ENCODE measurements around the gene TUT4. TPM values are rescaled to one million over a fixed set of nuclear protein-coding genes. Genes with fewer than 3 reads are reported as not detected.

TUT4 gene
- total RNA-seq, 2 experiments from 2014 or later, result 68.1 to 71.8 TPM

- no peaks in the 10 kb centered on the region for H3K9me3 Mint-ChIP-seq
- H3K27me3 Mint-ChIP-seq, result no peaks in the 10 kb centered on the region
- CTCF ChIA-PET, result interaction anchor here (0.6 kb wide), 1 partner anchor 224 kb away, joined by 3 read pairs; no protein-coding TSS in a partner anchor
- H3K36me3 Mint-ChIP-seq (ENCODE audit: low read depth), result peaks cover 23% of the 10 kb centered on the region
- no peak for DNase-seq
- H3K4me1 Mint-ChIP-seq, result no peaks in the 10 kb centered on the region
- H3K27ac Mint-ChIP-seq, result no peak overlapping the region
- no peak overlapping the region for H3K4me3 Mint-ChIP-seq
- POLR2A ChIA-PET, result no interaction called here
Measured at GRCh38 chr1:52473039-52473438, 79.9 kb downstream of the TUT4 start.

- no peak overlapping the region for H3K27ac Mint-ChIP-seq
- no peak overlapping the region for H3K4me3 Mint-ChIP-seq
- no peaks in the 10 kb centered on the region for H3K9me3 Mint-ChIP-seq
- no peaks in the 10 kb centered on the region for H3K4me1 Mint-ChIP-seq
- ChIA-PET CTCF (no interaction called here), POLR2A (no interaction called here)
- peaks cover 22% of the 10 kb centered on the region for H3K36me3 Mint-ChIP-seq (ENCODE audit: low read depth)
- no peak for DNase-seq
- no peaks in the 10 kb centered on the region for H3K27me3 Mint-ChIP-seq
Measured at GRCh38 chr1:52472384-52472783, 80.5 kb downstream of the TUT4 start.

GRCh38 chr1:52469108-52469507 lies 83.8 kb downstream of the TUT4 start:
- POLR2A ChIA-PET, result no interaction called here
- Mint-ChIP-seq H3K27ac (no peak overlapping the region), H3K4me1 (no peaks in the 10 kb centered on the region), H3K36me3 (ENCODE audit: low read depth) (peaks cover 20% of the 10 kb centered on the region), H3K27me3 (no peaks in the 10 kb centered on the region), H3K4me3 (no peak overlapping the region), H3K9me3 (no peaks in the 10 kb centered on the region)
- CTCF ChIA-PET, result no interaction called here
- DNase-seq, result no peak

GRCh38 chr1:52463891-52464290 lies 89.0 kb downstream of the TUT4 start:
- H3K9me3 Mint-ChIP-seq, result no peaks in the 10 kb centered on the region
- ChIA-PET POLR2A (interaction anchor here (1.0 kb wide), 1 partner anchor 89 kb away, joined by 3 read pairs; the partner anchor contains the start of gene TUT4), CTCF (no interaction called here)
- no peak overlapping the region for H3K27ac Mint-ChIP-seq
- no peaks in the 10 kb centered on the region for H3K27me3 Mint-ChIP-seq
- no peak overlapping the region for H3K4me3 Mint-ChIP-seq
- DNase-seq, result no peak
- H3K4me1 Mint-ChIP-seq, result no peaks in the 10 kb centered on the region
- peaks cover 22% of the 10 kb centered on the region for H3K36me3 Mint-ChIP-seq (ENCODE audit: low read depth)

- H3K36me3 Mint-ChIP-seq (ENCODE audit: low read depth), result peaks cover 24% of the 10 kb centered on the region
Measured at GRCh38 chr1:52461821-52462220, 91.1 kb downstream of the TUT4 start.

GRCh38 chr1:52460694-52461093 lies 92.2 kb downstream of the TUT4 start:
- no peak overlapping the region for H3K4me3 Mint-ChIP-seq
- H3K27ac Mint-ChIP-seq, result no peak overlapping the region
- peaks cover 4% of the 10 kb centered on the region for H3K4me1 Mint-ChIP-seq
- no peak for DNase-seq
- ChIA-PET CTCF (no interaction called here), POLR2A (no interaction called here)
- H3K36me3 Mint-ChIP-seq (ENCODE audit: low read depth), result peaks cover 28% of the 10 kb centered on the region
- H3K27me3 Mint-ChIP-seq, result no peaks in the 10 kb centered on the region
- H3K9me3 Mint-ChIP-seq, result no peaks in the 10 kb centered on the region

More at GRCh38 chr1:52461821-52462220, 91.1 kb downstream of the TUT4 start:
- ChIA-PET CTCF (no interaction called here), POLR2A (no interaction called here)
- no peak overlapping the region for H3K27ac Mint-ChIP-seq
- no peak for DNase-seq
- peaks cover 4% of the 10 kb centered on the region for H3K4me1 Mint-ChIP-seq
- no peaks in the 10 kb centered on the region for H3K9me3 Mint-ChIP-seq
- no peaks in the 10 kb centered on the region for H3K27me3 Mint-ChIP-seq
- H3K4me3 Mint-ChIP-seq, result no peak overlapping the region

GRCh38 chr1:52455686-52456085 lies 97.2 kb downstream of the TUT4 start:
- CTCF ChIA-PET, result no interaction called here
- H3K27me3 Mint-ChIP-seq, result no peaks in the 10 kb centered on the region
- H3K36me3 Mint-ChIP-seq (ENCODE audit: low read depth), result peaks cover 36% of the 10 kb centered on the region
- POLR2A ChIA-PET, result no interaction called here
- DNase-seq, result no peak
- H3K9me3 Mint-ChIP-seq, result no peaks in the 10 kb centered on the region
- no peak overlapping the region for H3K4me3 Mint-ChIP-seq
- no peak overlapping the region for H3K27ac Mint-ChIP-seq
- H3K4me1 Mint-ChIP-seq, result peaks cover 4% of the 10 kb centered on the region

GRCh38 chr1:52454779-52455178 lies 98.1 kb downstream of the TUT4 start:
- Mint-ChIP-seq H3K36me3 (ENCODE audit: low read depth) (peaks cover 33% of the 10 kb centered on the region), H3K27ac (no peak overlapping the region), H3K4me1 (peaks cover 4% of the 10 kb centered on the region), H3K9me3 (no peaks in the 10 kb centered on the region), H3K27me3 (no peaks in the 10 kb centered on the region), H3K4me3 (no peak overlapping the region)
- ChIA-PET CTCF (no interaction called here), POLR2A (no interaction called here)
- DNase-seq, result no peak

GRCh38 chr1:52454127-52454526 lies 98.8 kb downstream of the TUT4 start:
- peaks cover 33% of the 10 kb centered on the region for H3K36me3 Mint-ChIP-seq (ENCODE audit: low read depth)
- no peak overlapping the region for H3K27ac Mint-ChIP-seq
- CTCF ChIA-PET, result no interaction called here
- no peak for DNase-seq
- H3K27me3 Mint-ChIP-seq, result no peaks in the 10 kb centered on the region
- peaks cover 4% of the 10 kb centered on the region for H3K4me1 Mint-ChIP-seq
- no peak overlapping the region for H3K4me3 Mint-ChIP-seq
- no peaks in the 10 kb centered on the region for H3K9me3 Mint-ChIP-seq
- POLR2A ChIA-PET, result no interaction called here

- Mint-ChIP-seq H3K4me3 (no peak overlapping the region), H3K36me3 (ENCODE audit: low read depth) (peaks cover 25% of the 10 kb centered on the region), H3K9me3 (no peaks in the 10 kb centered on the region), H3K27me3 (no peaks in the 10 kb centered on the region), H3K27ac (no peak overlapping the region), H3K4me1 (no peaks in the 10 kb centered on the region)
- no peak for DNase-seq
- CTCF ChIA-PET, result no interaction called here
- POLR2A ChIA-PET, result interaction anchor here (1.2 kb wide), 1 partner anchor 40 kb away, joined by 5 read pairs; the partner anchor contains the start of genes ORC1 and PRPF38A
Measured at GRCh38 chr1:52444463-52444862, 108.4 kb downstream of the TUT4 start.

- CTCF ChIA-PET, result no interaction called here
- DNase-seq, result no peak
Measured at GRCh38 chr1:52439976-52440375, 112.9 kb downstream of the TUT4 start.

GRCh38 chr1:52436817-52437216 lies 116.1 kb downstream of the TUT4 start:
- peaks cover 1% of the 10 kb centered on the region for H3K4me1 Mint-ChIP-seq
- ChIA-PET POLR2A (interaction anchor here (2.6 kb wide), 1 partner anchor 13 kb away, joined by 12 read pairs; no protein-coding TSS in a partner anchor), CTCF (no interaction called here)
- no peak overlapping the region for H3K27ac Mint-ChIP-seq
- peaks cover 40% of the 10 kb centered on the region for H3K36me3 Mint-ChIP-seq (ENCODE audit: low read depth)
- H3K9me3 Mint-ChIP-seq, result no peaks in the 10 kb centered on the region
- no peaks in the 10 kb centered on the region for H3K27me3 Mint-ChIP-seq
- H3K4me3 Mint-ChIP-seq, result no peak overlapping the region
- DNase-seq, result no peak

More at GRCh38 chr1:52439976-52440375, 112.9 kb downstream of the TUT4 start:
- H3K9me3 Mint-ChIP-seq, result no peaks in the 10 kb centered on the region
- H3K36me3 Mint-ChIP-seq (ENCODE audit: low read depth), result peaks cover 37% of the 10 kb centered on the region
- H3K4me1 Mint-ChIP-seq, result no peaks in the 10 kb centered on the region
- no peak overlapping the region for H3K4me3 Mint-ChIP-seq
- no peak overlapping the region for H3K27ac Mint-ChIP-seq
- POLR2A ChIA-PET, result no interaction called here
- no peaks in the 10 kb centered on the region for H3K27me3 Mint-ChIP-seq

GRCh38 chr1:52435650-52436049 lies 117.2 kb downstream of the TUT4 start:
- Mint-ChIP-seq H3K4me1 (peaks cover 1% of the 10 kb centered on the region), H3K27ac (no peak overlapping the region), H3K9me3 (no peaks in the 10 kb centered on the region), H3K4me3 (no peak overlapping the region), H3K27me3 (no peaks in the 10 kb centered on the region), H3K36me3 (ENCODE audit: low read depth) (peaks cover 44% of the 10 kb centered on the region)
- no peak for DNase-seq
- ChIA-PET POLR2A (interaction anchor here (2.6 kb wide), 1 partner anchor 12 kb away, joined by 12 read pairs; no protein-coding TSS in a partner anchor), CTCF (no interaction called here)

GRCh38 chr1:52435211-52435610 lies 117.7 kb downstream of the TUT4 start:
- DNase-seq, result no peak
- H3K27ac Mint-ChIP-seq, result no peak overlapping the region
- no peaks in the 10 kb centered on the region for H3K27me3 Mint-ChIP-seq
- peaks cover 46% of the 10 kb centered on the region for H3K36me3 Mint-ChIP-seq (ENCODE audit: low read depth)
- CTCF ChIA-PET, result no interaction called here
- POLR2A ChIA-PET, result interaction anchor here (2.6 kb wide), 1 partner anchor 11 kb away, joined by 12 read pairs; no protein-coding TSS in a partner anchor
- peaks cover 1% of the 10 kb centered on the region for H3K4me1 Mint-ChIP-seq
- H3K4me3 Mint-ChIP-seq, result no peak overlapping the region
- H3K9me3 Mint-ChIP-seq, result no peaks in the 10 kb centered on the region
